GM12875 (cell line): Measurements from ENCODE around the gene ZFAND2B.

Experiments used
- H3K4me3 ChIP-seq: one replicate; pipeline ENCODE4 v1.5.1; 2011; ENCODE audit warnings: low read depth, low read length, control low read depth
- TF ChIP-seq, protein P1 (sequence below): IDR thresholded peaks from 2 replicates; pipeline ENCODE4 v1.5.1; 2011; ENCODE audit warnings: low read depth, mild to moderate bottlenecking, control low read depth, inconsistent platforms, low read length, moderate library complexity, borderline replicate concordance; ENCODE audit not compliant: insufficient read depth

The ZFAND2B gene

GRCh38 chr2:219161097-219161496 is 45.5 kb upstream of the ZFAND2B start:
- peak overlapping the region; percentile 69 for H3K4me3 ChIP-seq
- TF ChIP-seq, protein P1, sequence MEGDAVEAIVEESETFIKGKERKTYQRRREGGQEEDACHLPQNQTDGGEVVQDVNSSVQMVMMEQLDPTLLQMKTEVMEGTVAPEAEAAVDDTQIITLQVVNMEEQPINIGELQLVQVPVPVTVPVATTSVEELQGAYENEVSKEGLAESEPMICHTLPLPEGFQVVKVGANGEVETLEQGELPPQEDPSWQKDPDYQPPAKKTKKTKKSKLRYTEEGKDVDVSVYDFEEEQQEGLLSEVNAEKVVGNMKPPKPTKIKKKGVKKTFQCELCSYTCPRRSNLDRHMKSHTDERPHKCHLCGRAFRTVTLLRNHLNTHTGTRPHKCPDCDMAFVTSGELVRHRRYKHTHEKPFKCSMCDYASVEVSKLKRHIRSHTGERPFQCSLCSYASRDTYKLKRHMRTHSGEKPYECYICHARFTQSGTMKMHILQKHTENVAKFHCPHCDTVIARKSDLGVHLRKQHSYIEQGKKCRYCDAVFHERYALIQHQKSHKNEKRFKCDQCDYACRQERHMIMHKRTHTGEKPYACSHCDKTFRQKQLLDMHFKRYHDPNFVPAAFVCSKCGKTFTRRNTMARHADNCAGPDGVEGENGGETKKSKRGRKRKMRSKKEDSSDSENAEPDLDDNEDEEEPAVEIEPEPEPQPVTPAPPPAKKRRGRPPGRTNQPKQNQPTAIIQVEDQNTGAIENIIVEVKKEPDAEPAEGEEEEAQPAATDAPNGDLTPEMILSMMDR: no peak

- TF ChIP-seq, protein P1: no peak
- H3K4me3 ChIP-seq: no peak overlapping the region
Measured at GRCh38 chr2:219163156-219163555, 43.4 kb upstream of the ZFAND2B start.

DNA sequence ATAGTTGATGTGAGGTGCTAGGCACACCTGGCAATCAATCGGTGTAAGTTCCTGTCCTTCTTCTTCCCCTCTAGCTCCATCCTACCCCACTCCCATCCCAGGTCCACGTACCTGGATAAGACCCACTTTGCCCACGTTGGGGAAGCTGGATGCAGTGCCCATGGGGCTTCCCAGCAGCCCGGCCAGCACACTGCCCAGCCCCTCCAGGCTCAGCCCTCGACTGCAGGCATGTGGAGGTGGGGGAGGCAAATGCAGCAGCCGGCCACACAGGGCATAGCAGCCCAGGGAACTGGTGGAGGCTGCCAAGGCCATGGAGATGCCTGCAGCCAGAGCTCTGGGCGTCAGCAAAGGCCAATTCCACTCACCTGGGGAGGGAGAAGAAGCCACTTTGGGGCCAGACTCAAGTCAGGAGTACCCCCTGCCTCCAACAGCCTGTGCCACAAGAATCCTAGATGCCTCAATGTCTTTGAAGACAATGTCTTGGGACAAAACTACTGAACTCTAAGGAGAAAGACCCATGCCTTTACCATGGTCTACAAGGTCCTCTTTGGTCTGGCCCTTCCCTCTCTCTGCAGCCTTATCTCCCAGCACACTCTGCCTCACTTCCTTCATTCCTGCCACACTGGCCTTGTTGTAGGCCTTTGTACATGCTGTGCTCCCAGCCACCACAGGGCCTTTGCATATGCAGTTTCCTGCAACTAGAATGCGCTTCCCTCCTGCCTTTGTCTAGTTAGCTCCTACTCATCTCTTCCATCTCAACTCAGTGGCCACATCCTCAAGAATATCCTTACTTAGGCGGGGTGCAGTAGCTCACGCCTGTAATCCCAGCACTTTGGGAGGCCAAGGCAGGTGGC is 41.3 kb upstream of the ZFAND2B start:
- H3K4me3 ChIP-seq: no peak overlapping the region
- TF ChIP-seq, protein P1: no peak

GRCh38 chr2:219167997-219168396 is 38.6 kb upstream of the ZFAND2B start:
- TF ChIP-seq, protein P1: no peak
- H3K4me3 ChIP-seq: no peak overlapping the region

DNA sequence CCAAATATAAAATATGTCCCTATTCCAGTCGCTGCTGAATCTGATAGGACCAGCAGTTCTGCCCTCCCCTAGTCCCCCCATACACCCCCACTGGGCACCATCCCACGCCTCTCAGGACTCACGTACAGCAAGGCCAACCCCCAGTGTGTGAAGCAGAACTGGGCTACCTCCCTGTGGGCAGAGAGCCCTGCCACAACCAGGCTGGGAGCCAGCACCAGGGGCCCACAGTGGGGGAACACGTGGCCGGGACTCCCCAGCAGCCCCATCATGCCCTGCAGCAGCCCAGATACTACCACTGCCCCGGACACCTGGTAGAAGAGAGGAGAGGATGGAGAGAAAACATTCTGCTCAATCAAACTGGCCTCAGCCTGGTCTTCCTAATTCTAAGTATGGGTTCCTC is 38.1 kb upstream of the ZFAND2B start:
- TF ChIP-seq, protein P1: no peak
- H3K4me3 ChIP-seq: no peak overlapping the region

DNA sequence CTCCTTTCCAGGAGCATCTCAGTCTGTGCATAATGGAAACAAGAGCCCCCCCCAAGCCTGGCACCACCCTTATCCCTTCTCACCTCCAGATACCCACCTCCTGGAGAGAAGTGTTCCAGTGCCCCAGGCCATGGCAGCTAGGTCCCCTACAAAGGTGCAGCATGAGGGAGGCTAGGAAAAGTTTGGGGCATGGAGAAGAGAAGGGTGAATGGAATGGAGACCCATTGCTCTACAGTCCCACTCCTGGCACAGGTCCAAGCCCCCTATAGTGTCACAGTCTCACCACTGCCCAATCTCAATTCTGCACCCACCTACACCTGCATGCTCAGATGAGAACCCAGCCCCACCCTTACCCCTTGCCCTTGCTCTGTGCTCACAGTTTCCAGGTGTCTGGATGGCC is 37.6 kb upstream of the ZFAND2B start:
- H3K4me3 ChIP-seq: no peak overlapping the region
- TF ChIP-seq, protein P1: no peak
